Nephron progenitor cell (in vitro differentiated cells): ENCODE measurements around the gene PRKG1.

Experiments
- DNase-seq: peaks from one replicate; pipeline ENCODE4 v3.0.0; 2021
- H3K27ac Mint-ChIP-seq: 2 replicates; pipeline ENCODE4 v1.8.0; 2021; ENCODE audit warnings: mild to moderate bottlenecking, moderate library complexity, mixed read lengths
- H3K27me3 Mint-ChIP-seq: 2 replicates; pipeline ENCODE4 v1.8.0; 2021; ENCODE audit warnings: mild to moderate bottlenecking, low read depth, mixed read lengths; ENCODE audit not compliant: poor library complexity
- H3K36me3 Mint-ChIP-seq: 2 replicates; pipeline ENCODE4 v1.8.0; 2021; ENCODE audit warnings: low read depth, mixed read lengths
- H3K4me1 Mint-ChIP-seq: 2 replicates; pipeline ENCODE4 v1.8.0; 2021; ENCODE audit warnings: mixed read lengths
- H3K4me3 Mint-ChIP-seq: 2 replicates; pipeline ENCODE4 v1.8.0; 2021; ENCODE audit warnings: mild to moderate bottlenecking, moderate library complexity, mixed read lengths
- H3K9me3 Mint-ChIP-seq: 2 replicates; pipeline ENCODE4 v1.8.0; 2021; ENCODE audit warnings: mild to moderate bottlenecking, moderate library complexity, mixed read lengths
- CTCF ChIP-seq: fragments of 200-600 bp; sonication (generic); IDR thresholded peaks from 2 replicates; pipeline ENCODE4 v1.5.0; 2021; ENCODE audit warnings: antibody characterized with exemption

Gene PRKG1

DNA sequence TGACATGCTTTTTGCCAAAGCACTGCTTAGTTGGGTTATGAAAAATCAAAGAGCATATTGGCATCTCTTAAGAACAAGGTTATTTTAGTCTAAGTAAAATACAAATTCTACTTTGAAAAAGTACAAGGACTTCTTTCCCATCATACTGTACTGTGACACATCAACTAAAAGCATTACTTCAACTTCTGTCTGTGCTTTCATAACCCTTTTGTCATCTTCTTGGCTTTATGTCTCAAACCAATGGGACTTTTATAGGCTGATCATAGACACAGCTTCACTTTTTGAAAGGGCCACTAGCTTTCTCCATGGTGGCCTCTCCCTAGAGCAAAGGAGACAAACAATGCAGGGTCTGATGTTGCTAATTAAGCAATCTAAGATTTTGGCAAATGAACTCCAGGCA, 814.0 kb downstream of the PRKG1 start:
- TF ChIP-seq CTCF, result no peak
- no peak overlapping the region for H3K4me3 Mint-ChIP-seq
- no peak overlapping the region for H3K27ac Mint-ChIP-seq
- no peaks in the 10 kb centered on the region for H3K36me3 Mint-ChIP-seq
- no peaks in the 10 kb centered on the region for H3K9me3 Mint-ChIP-seq
- no peaks in the 10 kb centered on the region for H3K27me3 Mint-ChIP-seq
- no peak for DNase-seq
- H3K4me1 Mint-ChIP-seq, result no peaks in the 10 kb centered on the region

GRCh38 chr10:51892313-51892712, 818.0 kb downstream of the PRKG1 start:
- H3K36me3 Mint-ChIP-seq, result no peaks in the 10 kb centered on the region
- no peaks in the 10 kb centered on the region for H3K9me3 Mint-ChIP-seq
- no peak overlapping the region for H3K4me3 Mint-ChIP-seq
- DNase-seq, result no peak
- no peak overlapping the region for H3K27ac Mint-ChIP-seq
- TF ChIP-seq CTCF, result no peak
- no peaks in the 10 kb centered on the region for H3K4me1 Mint-ChIP-seq
- no peaks in the 10 kb centered on the region for H3K27me3 Mint-ChIP-seq

DNA sequence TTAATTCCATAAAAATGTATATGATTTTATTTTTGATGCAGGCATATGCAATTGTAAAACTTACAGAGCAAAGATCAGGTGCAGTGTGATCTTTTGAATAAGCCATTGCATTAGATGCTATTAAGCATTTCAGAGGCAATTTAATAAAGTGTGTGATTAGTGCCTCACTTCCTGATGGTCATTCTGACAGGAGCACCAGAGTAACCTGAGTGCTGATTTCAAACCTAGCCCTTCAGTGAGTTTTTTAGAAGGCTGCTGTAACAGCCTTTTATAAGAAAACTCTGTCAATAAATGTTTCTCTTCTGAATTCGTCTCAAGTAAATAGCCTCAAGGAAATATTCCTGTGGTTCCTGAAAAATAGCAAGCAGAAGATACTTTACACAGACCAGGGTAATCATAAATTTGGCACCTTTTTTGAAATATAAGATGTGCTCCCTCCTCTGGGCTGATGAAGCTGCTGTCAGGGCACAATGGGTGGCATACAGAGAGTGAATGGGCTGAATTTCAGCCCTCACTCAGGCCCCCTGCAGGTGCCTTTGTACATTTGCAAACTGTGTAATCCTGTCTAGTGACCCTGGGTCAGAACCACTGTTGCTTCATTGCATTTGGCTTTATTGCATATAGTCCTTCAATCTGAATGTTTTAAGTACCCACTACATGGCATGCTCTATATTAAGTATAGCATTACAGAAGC, 818.8 kb downstream of the PRKG1 start:
- Mint-ChIP-seq H3K27me3 (no peaks in the 10 kb centered on the region), H3K36me3 (no peaks in the 10 kb centered on the region), H3K9me3 (no peaks in the 10 kb centered on the region), H3K4me1 (peaks cover 6% of the 10 kb centered on the region), H3K4me3 (no peak overlapping the region), H3K27ac (no peak overlapping the region)
- no peak for TF ChIP-seq CTCF
- DNase-seq, result peak; percentile 5

GRCh38 chr10:51894771-51895578, 820.7 kb downstream of the PRKG1 start:
- no peak overlapping the region for H3K4me3 Mint-ChIP-seq
- H3K36me3 Mint-ChIP-seq, result no peaks in the 10 kb centered on the region
- H3K27ac Mint-ChIP-seq, result no peak overlapping the region
- H3K9me3 Mint-ChIP-seq, result no peaks in the 10 kb centered on the region
- H3K27me3 Mint-ChIP-seq, result no peaks in the 10 kb centered on the region
- TF ChIP-seq CTCF, result no peak
- DNase-seq, result no peak
- peaks cover 7% of the 10 kb centered on the region for H3K4me1 Mint-ChIP-seq

GRCh38 chr10:51896849-51897248, 822.6 kb downstream of the PRKG1 start:
- no peak for DNase-seq
- Mint-ChIP-seq H3K4me3 (no peak overlapping the region), H3K27me3 (no peaks in the 10 kb centered on the region), H3K36me3 (no peaks in the 10 kb centered on the region), H3K4me1 (peaks cover 7% of the 10 kb centered on the region), H3K27ac (no peak overlapping the region), H3K9me3 (no peaks in the 10 kb centered on the region)
- TF ChIP-seq CTCF, result no peak

DNA sequence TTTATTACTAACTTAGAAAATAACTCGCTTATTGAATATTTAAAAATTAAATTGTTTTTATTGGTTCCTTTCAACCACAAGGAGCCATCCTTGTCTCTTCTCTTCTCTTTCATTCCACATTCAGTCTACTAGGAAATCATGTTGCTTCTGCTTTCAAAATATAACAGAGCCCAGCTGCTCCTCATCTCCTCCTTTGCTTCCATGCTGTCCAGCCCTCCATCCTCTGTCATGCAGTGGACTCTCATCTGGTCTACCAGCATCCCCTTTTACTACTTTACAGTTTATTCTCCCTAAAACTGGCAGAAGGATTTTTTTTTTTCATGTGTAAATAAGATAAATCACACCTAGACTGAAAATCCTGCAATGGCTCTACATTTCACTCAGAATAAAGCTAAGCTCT, 823.3 kb downstream of the PRKG1 start:
- peak overlapping the region; percentile 53 for H3K27ac Mint-ChIP-seq
- H3K9me3 Mint-ChIP-seq, result no peaks in the 10 kb centered on the region
- no peaks in the 10 kb centered on the region for H3K36me3 Mint-ChIP-seq
- no peak for TF ChIP-seq CTCF
- H3K4me3 Mint-ChIP-seq, result no peak overlapping the region
- H3K27me3 Mint-ChIP-seq, result no peaks in the 10 kb centered on the region
- DNase-seq, result no peak
- peaks cover 7% of the 10 kb centered on the region for H3K4me1 Mint-ChIP-seq
